ENCODE measurements around the gene ATP1A1. TPM values are rescaled to one million over a fixed set of nuclear protein-coding genes. Genes with fewer than 3 reads are reported as not detected.

The ATP1A1 gene
- total RNA-seq, 1 donor from 2014 or later: 358 TPM

GRCh38 chr1:116397728-116398127 is 24.7 kb downstream of the ATP1A1 start:
- Histone ChIP-seq H3K36me3 (peaks cover 4 to 100% of the 10 kb centered on the region in 2 donors), H3K4me1 (no peaks in the 10 kb centered on the region)

GRCh38 chr1:116400780-116401179 is 27.7 kb downstream of the ATP1A1 start:
- Histone ChIP-seq H3K27ac (no peak overlapping the region), H3K36me3 (peaks cover 4 to 100% of the 10 kb centered on the region in 2 donors), H3K4me3 (no peak overlapping the region), H3K9me3 (no peaks in the 10 kb centered on the region), H3K4me1 (no peaks in the 10 kb centered on the region), H3K27me3 (no peaks in the 10 kb centered on the region)
- no peak for DNase-seq (ENCODE audit: extremely low spot score in 2 of 2)
- TF ChIP-seq POLR2AphosphoS5 (IDR thresholded peaks at IDR 0.05; ENCODE audit: insufficient read depth in 1 of 2, low read depth in 1 of 2): no peak
- intact Hi-C loops (cut with DNase I): no loop called here

More at GRCh38 chr1:116397728-116398127, 24.7 kb downstream of the ATP1A1 start:
- Histone ChIP-seq H3K9me3 (no peaks in the 10 kb centered on the region), H3K27me3 (no peaks in the 10 kb centered on the region), H3K4me3 (no peak overlapping the region), H3K27ac (no peak overlapping the region)
- intact Hi-C loops (cut with DNase I): no loop called here
- TF ChIP-seq POLR2AphosphoS5 (IDR thresholded peaks at IDR 0.05; ENCODE audit: insufficient read depth in 1 of 2, low read depth in 1 of 2) (no peak), POLR2A (IDR thresholded peaks at IDR 0.05) (no peak), CTCF (IDR thresholded peaks at IDR 0.05) (no peak)
- peak in 1 of 2 donors; percentile 49 for DNase-seq (ENCODE audit: extremely low spot score in 2 of 2)

- no peak for TF ChIP-seq POLR2AphosphoS5 (IDR thresholded peaks at IDR 0.05; ENCODE audit: insufficient read depth in 1 of 2, low read depth in 1 of 2)
- TF ChIP-seq POLR2A (IDR thresholded peaks at IDR 0.05): no peak
- TF ChIP-seq CTCF (IDR thresholded peaks at IDR 0.05): no peak
- Histone ChIP-seq H3K27me3 (no peaks in the 10 kb centered on the region), H3K27ac (no peak overlapping the region), H3K9me3 (no peaks in the 10 kb centered on the region), H3K4me3 (no peak overlapping the region), H3K36me3 (peaks cover 4 to 96% of the 10 kb centered on the region in 2 donors), H3K4me1 (no peaks in the 10 kb centered on the region)
- intact Hi-C loops (cut with DNase I): no loop called here
- no peak for DNase-seq (ENCODE audit: extremely low spot score in 2 of 2)
These were observed 28.7 kb downstream of the ATP1A1 start for GRCh38 chr1:116401646-116402176.

GRCh38 chr1:116402333-116402732 is 29.3 kb downstream of the ATP1A1 start:
- no peaks in the 10 kb centered on the region for H3K9me3 ChIP-seq
- no peak overlapping the region for H3K4me3 ChIP-seq
- no peak for DNase-seq (ENCODE audit: extremely low spot score in 2 of 2)
- H3K27me3 ChIP-seq: no peaks in the 10 kb centered on the region
- no peak overlapping the region for H3K27ac ChIP-seq
- H3K36me3 ChIP-seq: peaks cover 4 to 95% of the 10 kb centered on the region in 2 donors
- intact Hi-C loops (cut with DNase I): no loop called here
- H3K4me1 ChIP-seq: no peaks in the 10 kb centered on the region
- TF ChIP-seq CTCF (IDR thresholded peaks at IDR 0.05) (no peak), POLR2A (IDR thresholded peaks at IDR 0.05) (no peak), POLR2AphosphoS5 (IDR thresholded peaks at IDR 0.05; ENCODE audit: insufficient read depth in 1 of 2, low read depth in 1 of 2) (no peak)

GRCh38 chr1:116403496-116404136 is 30.6 kb downstream of the ATP1A1 start:
- no peak overlapping the region for H3K27ac ChIP-seq
- peaks cover 4 to 82% of the 10 kb centered on the region in 2 donors for H3K36me3 ChIP-seq
- no peak overlapping the region for H3K4me3 ChIP-seq
- DNase-seq (ENCODE audit: extremely low spot score in 2 of 2): no peak
- no peaks in the 10 kb centered on the region for H3K27me3 ChIP-seq
- no peaks in the 10 kb centered on the region for H3K4me1 ChIP-seq
- TF ChIP-seq POLR2A (IDR thresholded peaks at IDR 0.05): no peak
- no peak for TF ChIP-seq POLR2AphosphoS5 (IDR thresholded peaks at IDR 0.05; ENCODE audit: insufficient read depth in 1 of 2, low read depth in 1 of 2)
- TF ChIP-seq CTCF (IDR thresholded peaks at IDR 0.05): no peak
- H3K9me3 ChIP-seq: no peaks in the 10 kb centered on the region
- intact Hi-C loops (cut with DNase I): no loop called here

Measured in vagina (tissue), 2 donors.